HepG2 (cell line): ENCODE results near the gene BTBD17. TPM values are rescaled to one million over a fixed set of nuclear protein-coding genes. Genes with fewer than 3 reads are reported as not detected.

Source experiments
- CCAR2 ChIP-seq: fragments of 200-400 bp; formaldehyde crosslinking; optimal IDR thresholded peaks from 2 replicates; pipeline ENCODE3; 2018; ENCODE audit warnings: low read depth, mild to moderate bottlenecking, low read length, moderate library complexity
- CREBL2 ChIP-seq: sonication (generic); formaldehyde crosslinking; IDR thresholded peaks from 2 replicates; pipeline ENCODE4 v1.8.1; 2023; ENCODE audit warnings: missing genetic modification reagents, mild to moderate bottlenecking, borderline replicate concordance
- HIC2 ChIP-seq: sonication (generic); formaldehyde crosslinking; IDR thresholded peaks from 2 replicates; pipeline ENCODE4 v1.9.0; 2022; ENCODE audit warnings: low read depth, missing genetic modification reagents
- HNRNPLL ChIP-seq: fragments of 200-400 bp; formaldehyde crosslinking; IDR thresholded peaks from 2 replicates; pipeline ENCODE4 v1.6.1; 2017; ENCODE audit warnings: mild to moderate bottlenecking, low read depth, low read length; ENCODE audit not compliant: poor library complexity, severe bottlenecking
- JUN ChIP-seq: sonication (generic); formaldehyde crosslinking; IDR thresholded peaks from 2 replicates; pipeline ENCODE4 v1.4.0; 2020; ENCODE audit warnings: mild to moderate bottlenecking, missing genetic modification reagents
- MEIS1 ChIP-seq: sonication (generic); formaldehyde crosslinking; IDR thresholded peaks from 2 replicates; pipeline ENCODE4 v1.9.0; 2021; ENCODE audit warnings: mild to moderate bottlenecking, missing genetic modification reagents, moderate library complexity, borderline replicate concordance
- NFKB2 ChIP-seq: sonication (generic); formaldehyde crosslinking; IDR thresholded peaks from 2 replicates; pipeline ENCODE4 v1.4.0; 2020; ENCODE audit warnings: missing genetic modification reagents, borderline replicate concordance
- SRY ChIP-seq: sonication (generic); formaldehyde crosslinking; IDR thresholded peaks from 2 replicates; pipeline ENCODE4 v1.8.0; 2022; ENCODE audit warnings: mild to moderate bottlenecking, missing genetic modification reagents
- TMF1 ChIP-seq: sonication (generic); formaldehyde crosslinking; IDR thresholded peaks from 2 replicates; pipeline ENCODE4 v1.8.1; 2022; ENCODE audit warnings: low read depth, missing genetic modification reagents
- ZNF263 ChIP-seq: sonication (generic); formaldehyde crosslinking; IDR thresholded peaks from 2 replicates; pipeline ENCODE4 v1.4.0; 2020; ENCODE audit warnings: missing genetic modification reagents
- ZNF317 ChIP-seq: sonication (generic); formaldehyde crosslinking; IDR thresholded peaks from 2 replicates; pipeline ENCODE4 v1.5.0; 2020; ENCODE audit warnings: mild to moderate bottlenecking, missing genetic modification reagents
- ZNF557 ChIP-seq: sonication (generic); formaldehyde crosslinking; IDR thresholded peaks from 2 replicates; pipeline ENCODE4 v1.4.0; 2020; ENCODE audit warnings: missing genetic modification reagents
- ZNF607 ChIP-seq: sonication (generic); formaldehyde crosslinking; IDR thresholded peaks from 2 replicates; pipeline ENCODE4 v1.5.1; 2020; ENCODE audit warnings: missing genetic modification reagents, mild to moderate bottlenecking, borderline replicate concordance
- ZNF761 ChIP-seq: sonication (generic); formaldehyde crosslinking; conservative IDR thresholded peaks from 2 replicates; pipeline ENCODE4 v1.4.0; 2020; ENCODE audit warnings: mild to moderate bottlenecking, missing genetic modification reagents
- polyA plus RNA-seq, 8 experiments: library from polyadenylated mRNA; depleted of rRNA in 3 of 8; stranded (reverse) in 7 of 8; unstranded in 1 of 8; fragments of >200 nt; fragmentation: Illumina TruSeq in 4 of 8; extraction: Trizol in 4 of 8; gene quantifications; 2 replicates each; pipeline versions ENCODE4 v1.2.1 to v1.2.3, GENCODE V29; 2011 to 2016; ENCODE audit warnings: low read depth in 4 of 8, missing spikeins in 1 of 8, mixed read lengths in 1 of 8; ENCODE audit not compliant: insufficient read depth in 1 of 8
- total RNA-seq, 5 experiments: library from RNA; depleted of rRNA; stranded (reverse); fragments of >200 nt; fragmentation: Illumina TruSeq; extraction: Trizol; gene quantifications; 2 replicates each; pipeline ENCODE4 v1.2.3, GENCODE V29; 2016; ENCODE audit warnings: low read depth in 1 of 5
- TF ChIP-seq, protein P1 (sequence below): sonication (generic); formaldehyde crosslinking; IDR thresholded peaks from 2 replicates; pipeline ENCODE4; 2020; ENCODE audit warnings: missing genetic modification reagents, mild to moderate bottlenecking, borderline replicate concordance
- TF ChIP-seq, protein P2 (sequence below): sonication (generic); formaldehyde crosslinking; IDR thresholded peaks from 2 replicates; pipeline ENCODE4 v1.4.0; 2020; ENCODE audit warnings: mild to moderate bottlenecking, low read depth, missing genetic modification reagents
- TF ChIP-seq, protein P3 (sequence below): sonication (generic); formaldehyde crosslinking; IDR thresholded peaks from 2 replicates; pipeline ENCODE4 v1.4.0; 2020; ENCODE audit warnings: missing genetic modification reagents, borderline replicate concordance

The BTBD17 gene
- total and polyA plus RNA-seq, 2 of the 13 experiments (the other 11 are each of a cell fraction or from before 2014, with no cell fraction given): not detected

- TF ChIP-seq, protein P1, sequence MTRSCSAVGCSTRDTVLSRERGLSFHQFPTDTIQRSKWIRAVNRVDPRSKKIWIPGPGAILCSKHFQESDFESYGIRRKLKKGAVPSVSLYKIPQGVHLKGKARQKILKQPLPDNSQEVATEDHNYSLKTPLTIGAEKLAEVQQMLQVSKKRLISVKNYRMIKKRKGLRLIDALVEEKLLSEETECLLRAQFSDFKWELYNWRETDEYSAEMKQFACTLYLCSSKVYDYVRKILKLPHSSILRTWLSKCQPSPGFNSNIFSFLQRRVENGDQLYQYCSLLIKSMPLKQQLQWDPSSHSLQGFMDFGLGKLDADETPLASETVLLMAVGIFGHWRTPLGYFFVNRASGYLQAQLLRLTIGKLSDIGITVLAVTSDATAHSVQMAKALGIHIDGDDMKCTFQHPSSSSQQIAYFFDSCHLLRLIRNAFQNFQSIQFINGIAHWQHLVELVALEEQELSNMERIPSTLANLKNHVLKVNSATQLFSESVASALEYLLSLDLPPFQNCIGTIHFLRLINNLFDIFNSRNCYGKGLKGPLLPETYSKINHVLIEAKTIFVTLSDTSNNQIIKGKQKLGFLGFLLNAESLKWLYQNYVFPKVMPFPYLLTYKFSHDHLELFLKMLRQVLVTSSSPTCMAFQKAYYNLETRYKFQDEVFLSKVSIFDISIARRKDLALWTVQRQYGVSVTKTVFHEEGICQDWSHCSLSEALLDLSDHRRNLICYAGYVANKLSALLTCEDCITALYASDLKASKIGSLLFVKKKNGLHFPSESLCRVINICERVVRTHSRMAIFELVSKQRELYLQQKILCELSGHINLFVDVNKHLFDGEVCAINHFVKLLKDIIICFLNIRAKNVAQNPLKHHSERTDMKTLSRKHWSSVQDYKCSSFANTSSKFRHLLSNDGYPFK: no peak
- TF ChIP-seq, protein P2, sequence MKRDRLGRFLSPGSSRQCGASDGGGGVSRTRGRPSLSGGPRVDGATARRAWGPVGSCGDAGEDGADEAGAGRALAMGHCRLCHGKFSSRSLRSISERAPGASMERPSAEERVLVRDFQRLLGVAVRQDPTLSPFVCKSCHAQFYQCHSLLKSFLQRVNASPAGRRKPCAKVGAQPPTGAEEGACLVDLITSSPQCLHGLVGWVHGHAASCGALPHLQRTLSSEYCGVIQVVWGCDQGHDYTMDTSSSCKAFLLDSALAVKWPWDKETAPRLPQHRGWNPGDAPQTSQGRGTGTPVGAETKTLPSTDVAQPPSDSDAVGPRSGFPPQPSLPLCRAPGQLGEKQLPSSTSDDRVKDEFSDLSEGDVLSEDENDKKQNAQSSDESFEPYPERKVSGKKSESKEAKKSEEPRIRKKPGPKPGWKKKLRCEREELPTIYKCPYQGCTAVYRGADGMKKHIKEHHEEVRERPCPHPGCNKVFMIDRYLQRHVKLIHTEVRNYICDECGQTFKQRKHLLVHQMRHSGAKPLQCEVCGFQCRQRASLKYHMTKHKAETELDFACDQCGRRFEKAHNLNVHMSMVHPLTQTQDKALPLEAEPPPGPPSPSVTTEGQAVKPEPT (CRISPR knock-in tag): no peak
- TF ChIP-seq NFKB2 (peak; percentile 55; the same call in 1 of the 2 replicates), ZNF761 (CRISPR knock-in tag) (0 out of 2 replicates have a peak, but pooled peaks have one; percentile 47), SRY (CRISPR knock-in tag) (no peak), ZNF607 (CRISPR knock-in tag) (peak; percentile 59; the same call in 1 of the 2 replicates), HIC2 (CRISPR knock-in tag) (no peak), ZNF317 (CRISPR knock-in tag) (no peak), JUN (CRISPR knock-in tag) (no peak), MEIS1 (no peak), ZNF557 (no peak), HNRNPLL (no peak), ZNF263 (CRISPR knock-in tag) (peak; percentile 48; the same call in 1 of the 2 replicates), TMF1 (CRISPR knock-in tag) (no peak), CCAR2 (no peak), CREBL2 (CRISPR knock-in tag) (no peak)
- TF ChIP-seq, protein P3, sequence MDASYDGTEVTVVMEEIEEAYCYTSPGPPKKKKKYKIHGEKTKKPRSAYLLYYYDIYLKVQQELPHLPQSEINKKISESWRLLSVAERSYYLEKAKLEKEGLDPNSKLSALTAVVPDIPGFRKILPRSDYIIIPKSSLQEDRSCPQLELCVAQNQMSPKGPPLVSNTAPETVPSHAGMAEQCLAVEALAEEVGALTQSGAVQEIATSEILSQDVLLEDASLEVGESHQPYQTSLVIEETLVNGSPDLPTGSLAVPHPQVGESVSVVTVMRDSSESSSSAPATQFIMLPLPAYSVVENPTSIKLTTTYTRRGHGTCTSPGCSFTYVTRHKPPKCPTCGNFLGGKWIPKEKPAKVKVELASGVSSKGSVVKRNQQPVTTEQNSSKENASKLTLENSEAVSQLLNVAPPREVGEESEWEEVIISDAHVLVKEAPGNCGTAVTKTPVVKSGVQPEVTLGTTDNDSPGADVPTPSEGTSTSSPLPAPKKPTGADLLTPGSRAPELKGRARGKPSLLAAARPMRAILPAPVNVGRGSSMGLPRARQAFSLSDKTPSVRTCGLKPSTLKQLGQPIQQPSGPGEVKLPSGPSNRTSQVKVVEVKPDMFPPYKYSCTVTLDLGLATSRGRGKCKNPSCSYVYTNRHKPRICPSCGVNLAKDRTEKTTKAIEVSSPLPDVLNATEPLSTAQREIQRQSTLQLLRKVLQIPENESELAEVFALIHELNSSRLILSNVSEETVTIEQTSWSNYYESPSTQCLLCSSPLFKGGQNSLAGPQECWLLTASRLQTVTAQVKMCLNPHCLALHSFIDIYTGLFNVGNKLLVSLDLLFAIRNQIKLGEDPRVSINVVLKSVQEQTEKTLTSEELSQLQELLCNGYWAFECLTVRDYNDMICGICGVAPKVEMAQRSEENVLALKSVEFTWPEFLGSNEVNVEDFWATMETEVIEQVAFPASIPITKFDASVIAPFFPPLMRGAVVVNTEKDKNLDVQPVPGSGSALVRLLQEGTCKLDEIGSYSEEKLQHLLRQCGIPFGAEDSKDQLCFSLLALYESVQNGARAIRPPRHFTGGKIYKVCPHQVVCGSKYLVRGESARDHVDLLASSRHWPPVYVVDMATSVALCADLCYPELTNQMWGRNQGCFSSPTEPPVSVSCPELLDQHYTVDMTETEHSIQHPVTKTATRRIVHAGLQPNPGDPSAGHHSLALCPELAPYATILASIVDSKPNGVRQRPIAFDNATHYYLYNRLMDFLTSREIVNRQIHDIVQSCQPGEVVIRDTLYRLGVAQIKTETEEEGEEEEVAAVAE (CRISPR knock-in tag): no peak; the same call in 1 of the 2 replicates
These were observed 7.5 kb downstream of the BTBD17 start (continued) for GRCh38 chr17:74354123-74354522.
